HepG2 (cell line): ENCODE data around the gene FURIN. TPM values are rescaled to one million over a fixed set of nuclear protein-coding genes. Genes with fewer than 3 reads are reported as not detected.

Experiments used
- ATAC-seq: fragments of 200-7000 bp; cut with Tn5 transposase; 3 replicates; pipeline ENCODE4 v1.9.1; 2020; ENCODE audit warnings: mild to moderate bottlenecking, moderate library complexity
- BruUV-seq: library from RNA; stranded (reverse); fragments of 400-500 nt; replicated peaks from 2 replicates; lab custom pipeline; 2021; lab: Mats Ljungman, UMichigan
- CTCF ChIA-PET: fragments of 300-600 bp; formaldehyde crosslinking; extraction: SDS; loops from one replicate; lab custom pipeline; 2021; ENCODE audit warnings: low total read pairs, inconsistent platforms, low intra/inter-chr PET ratio; lab: Yijun Ruan, JAX
- POLR2A ChIA-PET: fragments of 350-600 bp; sonication (Branson Sonifier 250); formaldehyde crosslinking; loops from one replicate; lab custom pipeline; 2020; ENCODE audit warnings: antibody characterized with exemption, inconsistent platforms; lab: Yijun Ruan, JAX
- DNase-seq: peaks from one replicate; pipeline ENCODE4 v3.0.0-alpha.2; 2015; ENCODE audit warnings: low spot score
- FAIRE-seq: peaks from 3 replicates; lab custom pipeline; 2011; peaks lifted over from hg19 to GRCh38; lab: Jason Lieb, UNC
- H2AFZ ChIP-seq: one replicate; pipeline ENCODE4 v1.6.1; 2011; ENCODE audit warnings: low read length, inconsistent platforms
- H3K27ac ChIP-seq: fragments of 300-600 bp; 3 replicates; pipeline ENCODE4 v1.8.0; 2011; ENCODE audit warnings: mixed run types, mild to moderate bottlenecking, mixed read lengths, low read length, inconsistent platforms; ENCODE audit not compliant: insufficient read depth; ENCODE audit errors: extremely low read length
- H3K27me3 ChIP-seq, 2 experiments: fragments of 200-600 bp in 1 of 2; 2 replicates in 1 of 2; 3 replicates in 1 of 2; pipeline versions ENCODE4 v1.6.0 to v1.8.0; 2011; ENCODE audit warnings: low read length in 2 of 2, mild to moderate bottlenecking in 2 of 2, moderate library complexity in 2 of 2, inconsistent platforms in 1 of 2; ENCODE audit not compliant: insufficient read depth in 2 of 2, control insufficient read depth in 1 of 2
- H3K36me3 ChIP-seq, 2 experiments: fragments of 200-600 bp in 1 of 2; replicated peaks in 1 of 2; 2 replicates in 1 of 2; 3 replicates in 1 of 2; pipeline versions ENCODE4 v1.5.1 to v1.8.0; 2011; ENCODE audit warnings: low read length in 2 of 2, inconsistent platforms in 1 of 2; ENCODE audit not compliant: insufficient read depth in 2 of 2, control insufficient read depth in 1 of 2
- H3K4me1 ChIP-seq: 2 replicates; pipeline ENCODE4 v1.5.1; 2012; ENCODE audit warnings: low read length, inconsistent platforms; ENCODE audit not compliant: insufficient read depth
- H3K4me2 ChIP-seq: 2 replicates; pipeline ENCODE4 v1.6.0; 2011; ENCODE audit warnings: low read depth, low read length, inconsistent platforms
- H3K4me3 ChIP-seq, 3 experiments: fragments of 200-600 bp in 1 of 3; sonication (generic), shearing (Covaris generic) in 1 of 3; replicated peaks in 1 of 3; 2 replicates each; pipeline ENCODE4 v1.5.1; 2011 to 2016; ENCODE audit warnings: low read length in 3 of 3, inconsistent platforms in 2 of 3, low read depth in 2 of 3, mild to moderate bottlenecking in 2 of 3, control low read depth in 1 of 3, mixed read lengths in 1 of 3; ENCODE audit not compliant: insufficient read depth in 1 of 3
- H3K79me2 ChIP-seq: one replicate; pipeline ENCODE4 v1.6.1; 2011; ENCODE audit warnings: low read length, inconsistent platforms; ENCODE audit not compliant: insufficient read depth
- H3K9ac ChIP-seq: 2 replicates; pipeline ENCODE4 v1.6.0; 2011; ENCODE audit warnings: mild to moderate bottlenecking, low read depth, low read length, inconsistent platforms; ENCODE audit not compliant: insufficient read depth
- H3K9me3 ChIP-seq: 2 replicates; pipeline ENCODE4 v1.5.1; 2012; ENCODE audit warnings: mild to moderate bottlenecking, low read length
- H4K20me1 ChIP-seq: 2 replicates; pipeline ENCODE4 v1.6.0; 2011; ENCODE audit warnings: inconsistent platforms, mild to moderate bottlenecking, low read length, moderate library complexity; ENCODE audit not compliant: insufficient read depth
- KAT7 ChIP-seq: IDR thresholded peaks from 2 replicates; pipeline ENCODE4 v1.6.1; 2018; ENCODE audit warnings: borderline replicate concordance, missing compliant biosample characterization
- PRDM15 ChIP-seq: sonication (generic); formaldehyde crosslinking; IDR thresholded peaks from 2 replicates; pipeline ENCODE4 v1.4.0; 2020; ENCODE audit warnings: missing genetic modification reagents
- SAP130 ChIP-seq: IDR thresholded peaks from 2 replicates; pipeline ENCODE4 v1.6.1; 2016; ENCODE audit warnings: low read depth
- ZNF468 ChIP-seq: sonication (generic); formaldehyde crosslinking; IDR thresholded peaks from 2 replicates; pipeline ENCODE4 v1.8.0; 2022; ENCODE audit warnings: mild to moderate bottlenecking, moderate library complexity, missing genetic modification reagents
- ZNF660 ChIP-seq: sonication (generic); formaldehyde crosslinking; IDR thresholded peaks from 2 replicates; pipeline ENCODE4 v1.5.1; 2020; ENCODE audit warnings: mild to moderate bottlenecking, low read depth, missing genetic modification reagents, borderline replicate concordance
- ZNF687 ChIP-seq: sonication (generic); formaldehyde crosslinking; IDR thresholded peaks from 2 replicates; pipeline ENCODE4 v1.5.1; 2020; ENCODE audit warnings: mild to moderate bottlenecking, missing genetic modification reagents, moderate library complexity
- ZNF891 ChIP-seq: sonication (generic); formaldehyde crosslinking; IDR thresholded peaks from 2 replicates; pipeline ENCODE4 v1.5.0; 2020; ENCODE audit warnings: mild to moderate bottlenecking, missing genetic modification reagents
- WGBS: methylation state at CpG from one replicate; pipeline ENCODE4 v1.1.6; 2017; ENCODE audit warnings: low lambda C conversion rate; 5-methylcytosine and 5-hydroxymethylcytosine counted together
- in situ Hi-C: cut with HindIII; loops from 2 replicates; pipeline ENCODE4 v1.10.0; 2017; ENCODE audit warnings: low pct_unique_long_range_greater_than_20kb; ENCODE audit not compliant: extremely low pct_ligation_motif_present
- intact Hi-C: fragments of 100-400 bp; cut with micrococcal nuclease; formaldehyde crosslinking; loops from one replicate; pipeline ENCODE4 v1.10.0; 2022; ENCODE audit not compliant: unreplicated experiment
- polyA plus RNA-seq, 8 experiments: library from polyadenylated mRNA; depleted of rRNA in 3 of 8; stranded (reverse) in 7 of 8; unstranded in 1 of 8; fragments of >200 nt; fragmentation: Illumina TruSeq in 4 of 8; extraction: Trizol in 4 of 8; gene quantifications; 2 replicates each; pipeline versions ENCODE4 v1.2.1 to v1.2.3, GENCODE V29; 2011 to 2016; ENCODE audit warnings: low read depth in 4 of 8, missing spikeins in 1 of 8, mixed read lengths in 1 of 8; ENCODE audit not compliant: insufficient read depth in 1 of 8
- total RNA-seq, 5 experiments: library from RNA; depleted of rRNA; stranded (reverse); fragments of >200 nt; fragmentation: Illumina TruSeq; extraction: Trizol; gene quantifications; 2 replicates each; pipeline ENCODE4 v1.2.3, GENCODE V29; 2016; ENCODE audit warnings: low read depth in 1 of 5

The FURIN gene
- total and polyA plus RNA-seq, 2 of the 13 experiments (the other 11 are each of a cell fraction or from before 2014, with no cell fraction given), result 15.2 to 17.4 TPM

- Histone ChIP-seq H3K9ac (no peak overlapping the region), H3K27ac (no peak overlapping the region), H3K79me2 (no peaks in the 10 kb centered on the region), H2AFZ (no peak overlapping the region), H3K4me3 (no peak overlapping the region), H4K20me1 (no peaks in the 10 kb centered on the region), H3K4me1 (peaks cover 17% of the 10 kb centered on the region), H3K4me2 (no peak overlapping the region), H3K27me3 (no peaks in the 10 kb centered on the region; a peak in 1 of 5 replicates), H3K9me3 (no peaks in the 10 kb centered on the region), H3K36me3 (peaks cover 12 to 50% of the 10 kb centered on the region in 2 experiments)
- CTCF ChIA-PET, result no interaction called here
- POLR2A ChIA-PET, result no interaction called here
- in situ Hi-C loops, result no loop called here
- TF ChIP-seq ZNF468 (CRISPR knock-in tag) (no peak), SAP130 (CRISPR knock-in tag) (no peak)
- intact Hi-C loops, result no loop called here
- 94% methylated on average over 7 of the region's 11 CpGs for WGBS
- DNase-seq (no peak), FAIRE-seq (no peak), ATAC-seq (no peak)
- no TSS peak for BruUV-seq
These were observed 37.9 kb downstream of the FURIN start for GRCh38 chr15:90906181-90906849.

- no peak overlapping the region for H2AFZ ChIP-seq
- no peaks in the 10 kb centered on the region for H3K9me3 ChIP-seq
- no peak overlapping the region for H3K9ac ChIP-seq
- ChIA-PET CTCF (no interaction called here), POLR2A (no interaction called here)
- H3K79me2 ChIP-seq, result no peaks in the 10 kb centered on the region
- no peak for FAIRE-seq
- DNase-seq, result no peak
- no peak overlapping the region for H3K4me3 ChIP-seq
- intact Hi-C loops, result no loop called here
- no peak for ATAC-seq
- no peaks in the 10 kb centered on the region for H3K27me3 ChIP-seq
- H3K36me3 ChIP-seq, result peaks cover 13 to 57% of the 10 kb centered on the region in 2 experiments
- H3K27ac ChIP-seq, result no peak overlapping the region
- H3K4me1 ChIP-seq, result peaks cover 9% of the 10 kb centered on the region; the same call in 1 of the 2 replicates
- no peaks in the 10 kb centered on the region for H4K20me1 ChIP-seq
- no TSS peak for BruUV-seq
- in situ Hi-C loops, result no loop called here
- H3K4me2 ChIP-seq, result no peak overlapping the region
- 91% methylated on average over 11 of the region's 15 CpGs for WGBS
- TF ChIP-seq ZNF660 (no peak), ZNF891 (CRISPR knock-in tag) (no peak), PRDM15 (CRISPR knock-in tag) (no peak), ZNF687 (CRISPR knock-in tag) (no peak), KAT7 (CRISPR knock-in tag) (no peak)
These were observed 38.8 kb downstream of the FURIN start for GRCh38 chr15:90907051-90907660.
